IPS-18c (cell line): ENCODE data around the gene CCR5AS.

Source experiments
- H3K4me3 ChIP-seq: 2 replicates; pipeline ENCODE4 v1.7.0; 2013; ENCODE audit warnings: low read depth, mild to moderate bottlenecking, low read length, moderate library complexity; ENCODE audit not compliant: insufficient read depth
- H3K9me3 ChIP-seq: one replicate; pipeline ENCODE4 v1.6.1; 2013; ENCODE audit warnings: mild to moderate bottlenecking, low read length, moderate library complexity; ENCODE audit not compliant: control insufficient read depth, insufficient read depth

CCR5AS gene

GRCh38 chr3:46316206-46316605 lies 90.7 kb downstream of the CCR5AS start:
- Histone ChIP-seq H3K4me3 (no peak overlapping the region), H3K9me3 (peaks cover 7% of the 10 kb centered on the region)

- peaks cover 7% of the 10 kb centered on the region for H3K9me3 ChIP-seq
- no peak overlapping the region for H3K4me3 ChIP-seq
Measured at GRCh38 chr3:46314517-46314916, 92.3 kb downstream of the CCR5AS start.
